Pons (tissue), 1 donor: ENCODE measurements around the gene PCNX3.

Experiments
- DNase-seq: peaks from one replicate; pipeline ENCODE4 v3.0.0-alpha.2; 2016; ENCODE audit warnings: low spot score

The PCNX3 gene

DNA sequence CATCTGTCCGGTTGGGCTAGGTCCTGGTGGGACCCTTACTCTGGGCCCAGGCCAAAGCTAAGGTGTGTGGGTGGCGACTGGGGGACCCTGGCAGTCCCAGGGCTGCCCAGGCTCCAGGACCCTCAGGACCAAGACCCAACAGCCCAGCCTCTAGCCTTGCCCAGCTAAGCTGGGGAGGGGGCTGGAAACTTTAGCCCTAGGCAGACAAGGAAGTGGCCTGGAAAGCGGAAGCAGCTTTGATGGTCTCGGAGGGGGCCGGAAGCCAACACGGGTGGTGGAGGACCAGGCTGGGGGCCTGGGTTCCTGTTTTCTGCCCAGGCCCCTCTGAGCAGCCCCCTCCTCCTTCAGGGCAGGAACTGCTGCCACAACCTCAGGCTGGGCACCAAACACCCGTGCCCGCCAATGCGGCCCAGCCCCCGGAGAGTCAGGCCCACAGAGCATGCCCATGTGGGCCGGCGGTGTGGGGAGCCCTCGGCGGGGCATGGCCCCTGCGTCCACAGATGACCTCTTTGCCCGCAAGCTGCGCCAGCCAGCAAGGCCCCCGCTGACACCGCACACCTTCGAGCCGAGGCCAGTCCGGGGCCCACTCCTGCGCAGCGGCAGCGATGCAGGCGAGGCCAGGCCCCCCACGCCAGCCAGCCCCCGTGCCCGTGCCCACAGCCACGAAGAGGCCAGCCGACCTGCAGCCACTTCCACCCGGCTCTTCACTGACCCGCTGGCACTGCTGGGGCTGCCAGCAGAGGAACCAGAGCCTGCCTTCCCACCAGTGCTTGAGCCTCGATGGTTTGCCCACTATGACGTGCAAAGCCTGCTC lies 25.1 kb downstream of the PCNX3 start:
- peak; percentile 72 for DNase-seq

DNA sequence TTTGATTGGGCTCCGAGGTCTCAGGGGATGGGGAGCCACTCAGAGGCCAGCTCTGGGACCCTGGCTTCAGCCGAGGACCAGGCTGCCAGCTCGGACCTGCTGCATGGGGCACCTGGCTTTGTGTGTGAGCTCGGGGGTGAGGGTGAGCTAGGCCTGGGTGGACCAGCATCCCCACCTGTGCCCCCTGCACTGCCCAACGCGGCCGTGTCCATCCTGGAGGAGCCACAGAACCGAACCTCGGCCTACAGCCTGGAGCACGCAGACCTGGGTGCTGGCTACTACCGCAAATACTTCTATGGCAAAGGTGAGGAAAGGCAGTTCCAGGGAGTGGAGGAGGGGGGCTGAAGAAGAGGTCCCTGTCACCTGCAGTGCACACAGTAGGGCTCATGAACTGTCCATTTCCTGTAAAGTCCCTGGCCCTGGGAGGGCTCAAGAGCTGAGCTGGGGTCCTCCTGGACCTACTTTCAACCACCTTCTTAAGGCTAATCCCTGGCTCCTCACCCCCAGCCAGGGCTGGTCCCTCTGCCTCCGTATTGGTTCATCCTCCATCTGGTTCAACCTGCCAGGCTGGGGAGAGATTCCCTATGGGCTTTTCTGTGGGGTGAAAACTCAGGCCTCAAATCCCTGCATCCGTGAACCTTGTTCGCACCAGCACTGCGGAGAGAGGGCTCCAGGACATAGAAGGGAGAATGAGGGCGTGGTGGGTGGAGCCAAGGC lies 25.9 kb downstream of the PCNX3 start:
- no peak for DNase-seq

DNA sequence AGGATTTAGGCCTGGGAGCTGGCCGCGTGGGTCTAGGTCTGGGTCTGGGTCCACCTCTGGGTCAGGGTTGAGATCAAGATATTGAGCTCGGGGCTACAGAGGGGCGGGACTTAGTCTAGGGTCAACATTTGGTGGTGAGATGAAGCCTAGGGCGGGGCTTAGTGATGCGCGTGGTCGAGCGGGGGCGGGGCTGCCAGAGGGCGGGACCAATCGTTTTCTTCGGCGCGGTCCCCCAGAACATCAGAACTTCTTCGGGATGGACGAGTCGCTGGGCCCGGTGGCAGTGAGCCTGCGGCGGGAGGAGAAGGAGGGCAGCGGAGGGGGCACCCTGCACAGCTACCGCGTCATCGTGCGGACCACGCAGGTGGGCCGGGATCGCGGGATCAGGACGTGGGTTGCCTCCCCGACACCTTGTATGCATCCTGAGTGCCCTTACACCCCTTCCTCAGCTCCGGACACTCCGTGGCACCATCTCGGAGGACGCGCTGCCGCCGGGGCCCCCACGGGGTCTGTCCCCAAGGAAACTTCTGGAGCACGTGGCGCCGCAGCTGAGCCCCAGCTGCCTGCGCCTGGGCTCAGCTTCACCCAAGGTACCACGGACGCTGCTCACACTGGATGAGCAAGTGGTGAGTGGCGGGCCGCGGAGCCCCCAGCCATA lies 26.6 kb downstream of the PCNX3 start:
- no peak for DNase-seq

DNA sequence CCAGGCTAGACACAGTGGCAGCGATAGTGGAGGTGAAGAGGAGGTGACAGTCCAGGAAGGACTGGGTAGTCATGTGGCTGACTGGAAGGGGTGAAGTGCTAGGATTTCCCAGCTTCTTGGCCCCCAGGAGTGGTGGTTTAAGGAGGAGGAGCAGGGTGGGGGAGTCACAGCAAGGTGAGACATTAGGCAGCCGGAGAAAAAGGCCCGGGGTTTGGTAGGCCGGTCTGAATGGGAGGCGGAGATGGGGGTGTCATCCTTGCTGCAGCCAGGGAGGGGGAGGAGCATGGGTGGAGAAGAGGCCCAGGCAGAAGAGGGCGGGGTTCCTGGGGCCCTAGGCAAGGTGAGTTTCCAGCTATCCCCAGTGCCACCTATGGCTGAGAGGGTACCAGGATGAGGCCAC lies 28.4 kb downstream of the PCNX3 start:
- no peak for DNase-seq

DNA sequence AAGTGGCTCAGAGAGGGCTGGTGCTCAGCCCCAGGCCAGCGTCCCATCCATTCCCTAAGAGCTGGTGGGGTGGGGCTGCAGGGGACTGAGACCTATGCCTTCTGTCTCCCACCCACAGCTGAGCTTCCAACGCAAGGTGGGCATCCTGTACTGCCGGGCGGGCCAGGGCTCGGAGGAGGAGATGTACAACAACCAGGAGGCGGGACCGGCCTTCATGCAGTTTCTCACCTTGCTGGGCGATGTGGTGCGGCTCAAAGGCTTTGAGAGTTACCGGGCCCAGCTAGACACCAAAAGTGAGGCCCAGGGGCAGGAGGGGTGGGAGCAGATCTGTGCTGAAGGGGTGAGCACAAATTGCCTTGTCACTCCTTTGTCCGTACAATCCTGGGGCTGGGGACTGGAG lies 29.3 kb downstream of the PCNX3 start:
- no peak for DNase-seq

DNA sequence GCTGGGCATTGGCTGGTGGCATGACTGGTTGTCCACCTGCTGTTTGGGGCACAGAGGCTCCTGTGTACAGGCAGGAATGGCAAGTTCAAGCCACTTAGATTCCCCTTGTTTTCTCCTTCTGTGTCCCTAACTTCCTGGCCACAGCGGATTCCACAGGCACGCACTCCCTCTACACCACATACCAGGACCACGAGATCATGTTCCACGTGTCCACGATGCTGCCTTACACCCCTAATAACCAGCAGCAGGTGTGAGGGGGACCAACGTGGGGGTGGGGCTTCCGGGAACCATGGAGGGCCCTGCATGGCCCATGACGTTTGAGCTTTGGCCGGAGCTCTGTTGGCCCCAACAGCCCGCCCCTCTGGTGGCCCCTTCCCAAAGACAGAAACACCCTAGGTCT lies 30.1 kb downstream of the PCNX3 start:
- no peak for DNase-seq

DNA sequence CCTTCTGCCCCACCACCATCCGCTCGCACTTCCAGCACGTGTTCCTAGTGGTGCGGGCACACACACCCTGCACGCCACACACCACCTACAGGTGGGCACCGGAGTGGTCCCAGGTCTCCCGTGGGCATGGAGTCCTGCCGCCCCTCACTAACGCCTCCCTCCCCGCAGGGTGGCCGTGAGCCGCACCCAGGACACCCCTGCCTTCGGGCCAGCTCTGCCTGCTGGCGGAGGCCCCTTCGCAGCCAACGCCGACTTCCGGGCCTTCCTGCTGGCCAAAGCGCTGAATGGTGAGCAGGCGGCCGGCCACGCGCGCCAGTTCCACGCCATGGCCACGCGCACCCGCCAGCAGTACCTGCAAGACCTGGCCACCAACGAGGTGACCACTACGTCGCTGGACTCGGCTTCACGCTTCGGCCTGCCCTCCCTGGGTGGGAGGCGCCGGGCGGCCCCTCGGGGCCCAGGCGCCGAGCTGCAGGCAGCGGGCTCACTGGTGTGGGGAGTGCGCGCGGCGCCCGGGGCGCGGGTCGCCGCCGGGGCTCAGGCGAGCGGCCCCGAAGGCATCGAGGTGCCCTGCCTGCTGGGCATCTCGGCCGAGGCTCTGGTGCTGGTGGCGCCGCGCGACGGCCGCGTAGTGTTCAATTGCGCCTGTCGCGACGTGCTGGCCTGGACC lies 30.8 kb downstream of the PCNX3 start:
- DNase-seq = no peak

DNA sequence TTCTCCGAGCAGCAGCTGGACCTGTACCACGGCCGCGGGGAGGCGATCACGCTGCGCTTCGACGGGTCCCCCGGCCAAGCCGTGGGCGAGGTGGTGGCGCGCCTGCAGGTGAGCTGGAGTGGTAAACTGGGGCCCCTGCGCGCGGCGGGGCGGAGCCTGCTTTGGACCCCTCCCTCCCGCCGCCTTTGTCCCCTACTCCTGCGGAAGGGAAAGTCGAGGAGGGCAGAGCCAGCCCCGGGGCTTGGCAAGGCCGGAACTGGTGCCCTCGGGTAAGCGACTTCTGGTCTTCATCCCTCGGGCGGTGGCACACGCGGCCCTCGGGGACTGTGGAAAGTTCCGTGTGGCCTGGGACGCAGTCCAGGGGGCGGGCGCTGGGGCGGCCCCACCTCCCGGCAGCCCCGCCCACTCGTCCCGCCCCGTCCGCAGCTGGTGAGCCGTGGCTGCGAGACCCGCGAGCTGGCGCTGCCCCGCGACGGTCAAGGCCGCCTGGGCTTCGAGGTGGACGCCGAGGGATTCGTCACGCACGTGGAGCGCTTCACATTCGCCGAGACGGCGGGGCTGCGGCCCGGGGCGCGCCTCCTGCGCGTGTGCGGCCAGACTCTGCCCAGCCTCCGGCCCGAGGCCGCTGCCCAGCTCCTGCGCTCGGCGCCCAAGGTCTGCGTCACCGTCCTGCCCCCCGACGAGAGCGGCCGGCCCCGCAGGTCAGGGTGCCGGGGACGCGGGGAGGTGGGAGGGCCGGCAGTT lies 31.6 kb downstream of the PCNX3 start:
- DNase-seq = peak; percentile 40

DNA sequence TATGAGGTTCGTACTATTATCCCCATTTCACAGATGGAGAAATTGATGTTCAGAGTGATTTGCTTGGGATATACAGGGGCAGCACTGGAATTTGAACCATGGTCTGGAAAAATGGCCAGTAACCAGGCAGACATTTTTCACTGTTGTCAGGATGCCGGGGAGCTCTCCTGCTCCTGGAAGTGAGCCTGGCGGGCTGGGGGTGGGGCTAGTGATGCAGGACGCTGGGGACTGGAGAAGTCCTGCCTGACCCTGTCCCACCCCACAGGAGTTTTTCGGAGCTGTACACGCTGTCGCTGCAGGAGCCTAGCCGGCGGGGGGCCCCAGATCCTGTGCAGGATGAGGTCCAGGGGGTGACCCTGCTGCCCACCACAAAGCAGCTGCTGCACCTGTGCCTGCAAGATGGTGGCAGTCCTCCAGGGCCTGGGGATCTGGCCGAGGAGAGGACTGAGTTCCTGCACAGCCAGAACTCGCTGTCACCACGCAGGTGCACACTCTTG lies 33.5 kb downstream of the PCNX3 start:
- no peak for DNase-seq

DNA sequence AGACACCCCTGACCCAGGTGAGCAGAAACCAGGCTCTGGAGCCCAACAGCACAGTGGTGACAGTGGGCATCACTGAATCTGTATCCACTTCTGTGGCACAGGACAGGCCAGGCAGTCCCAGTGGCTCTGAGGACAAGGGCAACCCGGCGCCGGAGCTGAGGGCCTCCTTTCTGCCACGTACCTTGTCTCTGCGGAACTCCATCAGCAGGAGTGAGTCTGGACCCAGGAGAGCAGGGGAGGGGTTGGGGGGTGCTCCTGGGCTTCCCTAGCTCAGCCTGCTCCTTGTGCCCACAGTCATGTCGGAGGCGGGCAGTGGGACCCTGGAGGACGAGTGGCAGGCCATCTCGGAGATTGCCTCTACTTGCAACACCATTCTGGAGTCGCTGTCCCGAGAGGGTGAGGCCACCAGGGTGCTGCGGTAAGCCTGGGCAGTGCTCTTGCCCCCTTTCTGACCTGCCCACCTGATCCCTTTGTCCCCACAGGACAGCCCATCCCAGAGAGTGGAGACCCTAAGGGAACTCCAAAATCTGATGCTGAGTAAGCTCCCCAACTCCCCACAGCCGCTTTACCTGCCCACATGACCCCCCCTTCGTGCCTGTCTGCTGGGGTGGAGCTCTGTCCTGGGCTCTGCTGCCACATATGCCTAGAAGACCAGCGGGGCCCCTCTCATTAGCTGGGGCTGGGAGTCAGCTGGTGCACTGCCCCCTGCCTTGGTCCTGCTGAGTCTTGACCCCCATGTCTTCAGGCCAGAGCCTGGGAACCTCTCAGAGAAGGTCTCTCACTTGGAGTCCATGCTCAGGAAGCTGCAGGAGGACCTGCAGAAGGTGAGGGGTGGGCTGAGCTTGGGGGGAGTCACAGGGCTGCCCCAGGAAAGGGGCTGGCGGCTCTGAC lies 34.3 kb downstream of the PCNX3 start:
- no peak for DNase-seq

DNA sequence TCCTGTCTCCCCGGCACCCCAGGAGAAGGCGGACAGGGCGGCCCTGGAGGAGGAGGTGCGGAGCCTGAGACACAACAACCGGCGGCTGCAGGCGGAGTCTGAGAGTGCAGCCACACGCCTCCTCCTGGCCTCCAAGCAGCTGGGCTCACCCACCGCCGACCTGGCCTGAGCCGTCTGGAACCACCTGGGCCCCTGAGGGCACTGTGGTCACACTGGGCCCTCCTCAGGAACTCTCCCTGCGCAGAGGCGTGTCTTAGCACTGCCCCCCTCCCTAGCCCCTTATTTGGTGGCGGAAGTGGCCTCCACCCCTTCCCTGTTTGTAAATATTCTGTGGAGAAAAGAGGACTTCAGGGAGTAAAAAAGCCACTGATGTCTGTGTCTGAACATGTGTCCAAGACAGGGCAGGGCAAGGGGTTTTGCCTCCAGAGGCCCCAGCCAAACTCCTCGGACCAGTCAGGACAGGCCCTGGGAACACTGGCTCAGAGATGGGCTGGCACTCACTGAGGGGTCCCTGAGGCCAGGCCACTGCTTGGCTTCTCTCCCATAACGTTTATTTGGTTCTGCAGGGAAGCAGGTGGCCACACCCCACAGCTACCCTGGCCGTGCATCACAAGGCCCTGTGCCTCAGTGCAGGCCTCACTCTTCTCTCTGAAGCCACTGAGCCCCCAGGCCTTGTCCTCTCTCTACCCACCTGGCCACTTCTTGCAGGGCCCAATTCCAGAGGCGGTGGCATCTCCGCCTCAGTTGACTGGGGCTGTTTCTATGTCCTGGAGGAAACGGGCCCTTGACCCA lies 35.2 kb downstream of the PCNX3 start:
- DNase-seq = no peak

DNA sequence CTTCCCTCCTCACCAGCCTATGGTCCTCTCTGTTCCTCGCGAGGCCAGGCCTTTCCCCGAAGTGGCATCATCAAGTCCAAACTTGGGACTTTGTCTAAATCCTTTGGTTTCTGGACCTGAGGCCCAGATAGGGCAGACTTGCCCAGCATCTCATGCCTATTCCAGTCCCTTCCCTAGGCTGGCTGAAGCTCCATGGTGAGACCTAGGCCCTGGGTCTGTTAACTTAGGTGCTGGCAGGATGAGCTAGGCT lies 35.7 kb downstream of the PCNX3 start:
- DNase-seq = no peak

DNA sequence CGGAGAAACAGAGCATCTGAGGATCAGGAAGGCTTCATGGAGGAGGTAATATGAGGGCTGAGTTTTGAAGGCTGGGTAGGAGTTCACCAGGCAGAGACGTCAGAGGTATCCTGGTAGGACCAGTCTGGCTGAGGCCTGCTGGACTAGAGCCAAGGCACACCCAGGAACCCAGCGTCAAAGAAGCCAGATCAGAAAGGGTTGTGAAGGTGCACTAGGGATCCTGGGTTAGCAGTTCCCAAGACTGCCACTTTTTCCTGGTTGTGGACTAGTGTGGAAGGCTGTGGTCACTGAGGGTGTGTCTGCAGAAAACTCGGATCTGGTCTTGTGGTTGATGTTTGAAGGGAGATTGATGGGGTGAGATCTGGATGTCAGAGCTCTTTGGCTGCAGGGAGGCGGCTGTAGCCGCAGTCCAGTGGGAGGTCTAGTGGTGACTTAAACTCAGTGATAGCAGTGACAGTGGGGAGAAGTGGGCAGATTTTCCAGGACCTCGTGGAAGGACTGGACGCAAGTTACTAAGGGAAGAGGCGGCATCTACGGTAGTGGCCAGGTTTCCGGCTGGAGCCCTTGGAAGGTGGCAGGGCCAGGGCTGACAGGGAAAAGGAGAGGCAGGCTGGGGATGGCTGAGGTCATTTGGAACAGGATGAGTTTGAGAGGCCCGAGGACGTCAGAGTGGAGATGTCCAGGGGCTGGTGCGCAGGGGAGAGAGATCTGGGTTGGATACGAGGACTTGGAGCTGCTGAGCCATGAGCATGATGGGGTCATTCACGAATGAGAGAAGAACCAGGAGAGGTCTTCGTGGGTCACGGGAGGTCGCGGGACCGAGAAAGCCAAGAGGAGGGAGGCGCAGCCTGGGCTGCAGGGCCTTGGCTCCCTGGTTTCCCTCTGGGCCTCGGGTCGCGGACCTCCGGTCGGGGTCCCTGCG lies 36.3 kb downstream of the PCNX3 start:
- DNase-seq = peak; percentile 45

DNA sequence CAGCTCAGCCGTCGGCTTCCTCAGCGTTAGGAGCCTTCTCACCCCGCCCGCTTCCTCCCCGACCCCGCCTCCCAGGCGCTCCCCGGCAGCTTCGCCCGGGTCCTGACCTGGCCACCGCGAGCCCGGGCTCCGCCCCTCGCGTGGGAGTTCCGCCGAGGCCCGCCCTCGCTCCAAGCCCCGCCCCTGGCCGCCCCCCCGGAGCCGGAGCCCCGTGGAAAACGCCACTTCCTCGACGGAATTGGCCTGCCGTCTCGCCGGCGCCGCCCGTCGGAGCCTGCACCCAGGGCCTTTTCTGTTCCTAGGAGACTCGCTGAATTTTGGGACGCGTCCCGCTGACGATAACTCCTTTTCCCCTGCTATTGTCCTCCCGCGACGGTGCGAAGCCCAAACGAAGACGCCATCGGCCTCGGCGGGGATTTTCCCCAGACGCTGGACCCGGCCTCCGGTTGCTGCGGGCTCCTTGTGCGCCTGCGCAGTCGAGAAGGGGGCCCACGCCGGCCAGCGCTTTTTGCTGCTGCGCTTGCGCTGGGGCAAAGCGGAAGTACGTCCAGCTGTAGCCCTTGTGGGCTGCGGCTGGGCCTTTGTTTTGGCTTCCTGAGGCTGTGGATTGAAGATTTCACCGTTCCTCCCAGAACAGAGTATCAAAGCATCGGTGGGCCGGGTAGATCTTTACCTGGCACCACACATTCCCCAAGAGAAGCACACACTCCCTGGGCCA lies 37.1 kb downstream of the PCNX3 start:
- DNase-seq = peak; percentile 91

DNA sequence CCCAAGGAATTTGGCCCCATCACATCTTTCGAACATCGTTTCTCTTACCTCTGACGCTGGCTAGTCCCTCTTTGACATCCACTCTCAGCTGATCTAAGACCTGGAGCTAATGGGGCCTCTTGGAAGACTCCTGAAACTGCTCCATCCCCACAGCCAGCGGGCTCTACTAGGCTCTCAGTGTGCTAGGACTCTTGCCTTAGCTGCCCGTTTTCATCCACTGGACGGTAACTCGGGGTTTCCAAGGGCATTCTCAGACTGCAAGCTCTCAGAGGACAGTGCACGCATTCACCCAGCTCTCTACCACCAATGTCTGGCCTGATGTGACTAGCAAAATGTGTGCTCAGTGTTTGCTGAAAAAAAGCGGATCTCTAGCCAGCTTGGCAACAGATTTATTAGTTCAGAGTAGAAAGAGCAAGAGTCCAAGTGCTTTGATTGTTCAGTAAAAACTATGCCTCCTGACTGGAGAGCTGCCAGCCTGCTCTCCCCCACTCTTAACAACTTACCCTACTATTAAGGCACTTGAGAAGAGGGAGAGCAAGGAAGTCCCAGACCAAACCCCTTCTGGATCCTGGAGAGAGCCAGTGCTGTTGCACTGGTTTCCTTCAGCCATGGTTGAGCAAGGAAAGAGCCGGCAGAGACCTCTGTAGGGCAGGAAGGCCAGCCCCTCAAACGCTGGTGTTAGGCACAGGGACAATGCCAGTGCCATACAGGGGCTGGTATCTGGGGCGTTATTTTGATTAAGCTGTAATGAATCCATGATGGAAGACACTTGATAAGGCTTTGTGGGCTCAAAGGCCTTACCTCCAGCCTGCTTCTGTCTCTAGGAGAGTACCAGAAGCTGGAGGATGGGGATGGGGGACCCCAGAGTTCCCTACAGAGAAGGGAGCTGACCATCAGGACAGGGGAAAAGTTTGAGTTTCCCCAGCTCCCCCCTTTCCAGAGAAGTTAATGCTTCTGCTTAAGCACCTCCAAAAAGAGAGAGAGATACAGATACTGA lies 38.0 kb downstream of the PCNX3 start:
- peak; percentile 62 for DNase-seq

DNA sequence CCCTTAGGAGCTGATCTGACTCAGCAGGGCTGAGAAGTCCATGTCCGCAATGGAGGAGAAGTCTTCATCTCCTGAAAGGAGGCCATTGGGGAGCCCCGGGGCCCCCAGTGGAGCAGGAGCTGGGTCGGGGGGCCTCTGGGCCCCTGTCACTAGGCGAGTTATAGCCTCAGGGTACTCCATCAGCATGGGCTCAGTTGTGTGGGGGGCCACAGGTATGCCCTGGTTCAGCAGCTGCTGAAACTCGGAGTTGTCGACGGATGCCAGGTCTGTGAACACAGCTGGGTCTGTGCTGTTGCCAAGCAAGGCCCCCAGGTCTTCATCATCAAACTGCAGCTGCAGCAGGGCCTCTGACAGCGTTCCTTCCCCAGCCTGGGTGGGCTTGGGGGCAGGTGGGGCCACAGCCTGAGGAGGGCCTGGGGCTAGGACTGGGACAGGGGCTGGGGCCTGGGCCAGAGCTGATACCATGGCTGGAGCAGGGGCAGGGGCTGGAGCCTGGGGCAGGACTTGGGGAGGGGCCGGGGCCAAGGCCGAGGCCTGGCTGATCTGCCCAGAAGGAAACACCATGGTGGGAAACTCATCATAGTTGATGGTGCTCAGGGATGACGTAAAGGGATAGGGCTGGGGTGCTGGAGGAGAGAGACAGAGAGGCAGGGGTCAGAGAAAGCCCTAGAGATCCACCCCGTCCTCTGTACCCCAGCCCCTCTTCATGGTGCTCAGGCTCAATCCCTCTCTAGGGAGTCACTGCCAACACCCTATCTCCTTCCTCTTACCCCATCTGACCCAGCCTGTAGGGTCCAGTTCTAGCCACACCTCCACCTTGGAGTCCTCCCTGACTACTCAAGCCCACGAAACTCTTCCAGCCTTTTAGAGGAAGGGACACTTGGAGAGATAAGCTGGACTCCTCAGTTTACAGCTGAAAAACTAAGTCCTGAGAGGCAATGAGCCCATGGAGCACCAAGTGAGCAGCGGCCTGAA lies 39.1 kb downstream of the PCNX3 start:
- no peak for DNase-seq
